IgD-negative memory B cell (primary cell): ENCODE results near the gene CNTN2. TPM values are rescaled to one million over a fixed set of nuclear protein-coding genes. Genes with fewer than 3 reads are reported as not detected.

Source experiments
- H3K27ac Mint-ChIP-seq, 3 donors: one replicate each; pipeline ENCODE4 v1.8.0; 2020 to 2022; ENCODE audit warnings: mild to moderate bottlenecking in 3 of 3, mixed read lengths in 3 of 3, moderate library complexity in 1 of 3
- H3K27me3 Mint-ChIP-seq: one replicate; pipeline ENCODE4 v1.8.0; 2021; ENCODE audit warnings: mixed read lengths
- H3K36me3 Mint-ChIP-seq: one replicate; pipeline ENCODE4 v1.8.0; 2020; ENCODE audit warnings: mild to moderate bottlenecking, mixed read lengths
- H3K4me1 Mint-ChIP-seq, 3 donors: one replicate each; pipeline ENCODE4 v1.8.0; 2020 to 2022; ENCODE audit warnings: mixed read lengths in 3 of 3, mild to moderate bottlenecking in 1 of 3
- H3K4me3 Mint-ChIP-seq, 4 donors: one replicate each; pipeline ENCODE4 v1.8.0; 2020 to 2022; ENCODE audit warnings: mild to moderate bottlenecking in 4 of 4, mixed read lengths in 4 of 4, moderate library complexity in 3 of 4
- H3K9me3 Mint-ChIP-seq, 3 donors: one replicate each; pipeline ENCODE4 v1.8.0; 2020 to 2021; ENCODE audit warnings: mixed read lengths in 3 of 3, mild to moderate bottlenecking in 1 of 3
- polyA plus RNA-seq: library from polyadenylated mRNA; unstranded; fragments of 300-500 nt; fragmentation: Illumina TruSeq; gene quantifications from one replicate; pipeline ENCODE4 v1.2.3, GENCODE V29; 2021

CNTN2 gene
- polyA plus RNA-seq, 1 donor from 2014 or later = not detected

GRCh38 chr1:205015241-205015640, 27.8 kb upstream of the CNTN2 start:
- Mint-ChIP-seq H3K4me1 (no peaks in the 10 kb centered on the region), H3K27me3 (peaks cover 8% of the 10 kb centered on the region), H3K36me3 (no peaks in the 10 kb centered on the region), H3K4me3 (no peak overlapping the region), H3K9me3 (no peaks in the 10 kb centered on the region), H3K27ac (no peak overlapping the region)

- no peak overlapping the region for H3K27ac Mint-ChIP-seq
- H3K36me3 Mint-ChIP-seq = no peaks in the 10 kb centered on the region
- H3K9me3 Mint-ChIP-seq = no peaks in the 10 kb centered on the region
- peaks cover 12% of the 10 kb centered on the region for H3K27me3 Mint-ChIP-seq
- H3K4me3 Mint-ChIP-seq = no peak overlapping the region
- H3K4me1 Mint-ChIP-seq = no peaks in the 10 kb centered on the region
Measured at GRCh38 chr1:205016075-205016474, 26.9 kb upstream of the CNTN2 start.

DNA sequence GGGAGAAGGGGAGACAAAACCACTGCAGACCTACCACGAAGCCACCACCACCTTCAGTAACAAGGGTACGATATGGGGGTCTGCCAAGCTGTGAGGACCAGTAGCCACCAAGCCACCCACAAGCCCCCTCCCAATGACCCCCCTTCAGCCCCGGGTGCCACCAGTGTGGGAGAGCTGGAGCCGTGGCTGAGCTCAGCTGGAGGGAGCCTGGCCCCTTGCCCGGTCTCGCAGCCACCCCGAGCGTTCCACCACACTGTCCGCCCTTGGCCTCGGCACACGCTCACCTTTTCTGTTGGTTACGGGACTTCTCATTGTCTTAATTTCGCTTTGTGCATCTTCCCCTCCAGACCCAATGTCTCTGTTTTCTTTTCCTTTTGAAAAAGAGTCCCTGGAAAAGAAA, 26.4 kb upstream of the CNTN2 start:
- Mint-ChIP-seq H3K36me3 (no peaks in the 10 kb centered on the region), H3K4me1 (no peaks in the 10 kb centered on the region), H3K27ac (no peak overlapping the region), H3K27me3 (peaks cover 12% of the 10 kb centered on the region), H3K4me3 (no peak overlapping the region), H3K9me3 (no peaks in the 10 kb centered on the region)

DNA sequence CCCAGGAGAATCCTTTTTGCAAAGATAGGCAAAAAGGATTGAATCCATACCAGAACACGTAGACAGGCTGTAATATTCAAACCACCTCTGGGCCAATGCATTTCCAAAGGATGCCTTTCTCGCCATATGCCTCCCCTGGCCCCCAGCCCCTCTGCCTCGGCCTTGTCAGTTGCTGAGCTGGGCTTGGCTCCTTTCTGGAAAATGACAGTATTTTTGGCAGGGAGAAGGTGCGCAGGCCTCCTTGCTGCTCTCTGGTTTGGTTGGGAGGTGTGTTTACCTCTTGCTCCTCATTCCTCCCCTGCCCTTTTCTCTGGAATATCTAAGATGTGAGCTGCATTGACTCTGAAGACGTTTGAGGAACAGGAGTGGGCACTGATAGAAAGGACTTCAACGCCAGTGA, 26.0 kb upstream of the CNTN2 start:
- Mint-ChIP-seq H3K9me3 (no peaks in the 10 kb centered on the region), H3K27ac (no peak overlapping the region), H3K4me1 (no peaks in the 10 kb centered on the region), H3K27me3 (peaks cover 12% of the 10 kb centered on the region), H3K4me3 (no peak overlapping the region), H3K36me3 (no peaks in the 10 kb centered on the region)

GRCh38 chr1:205017766-205018165, 25.2 kb upstream of the CNTN2 start:
- H3K27me3 Mint-ChIP-seq = peaks cover 9% of the 10 kb centered on the region
- H3K9me3 Mint-ChIP-seq = no peaks in the 10 kb centered on the region
- no peaks in the 10 kb centered on the region for H3K4me1 Mint-ChIP-seq
- no peaks in the 10 kb centered on the region for H3K36me3 Mint-ChIP-seq
- no peak overlapping the region for H3K4me3 Mint-ChIP-seq
- H3K27ac Mint-ChIP-seq = no peak overlapping the region

DNA sequence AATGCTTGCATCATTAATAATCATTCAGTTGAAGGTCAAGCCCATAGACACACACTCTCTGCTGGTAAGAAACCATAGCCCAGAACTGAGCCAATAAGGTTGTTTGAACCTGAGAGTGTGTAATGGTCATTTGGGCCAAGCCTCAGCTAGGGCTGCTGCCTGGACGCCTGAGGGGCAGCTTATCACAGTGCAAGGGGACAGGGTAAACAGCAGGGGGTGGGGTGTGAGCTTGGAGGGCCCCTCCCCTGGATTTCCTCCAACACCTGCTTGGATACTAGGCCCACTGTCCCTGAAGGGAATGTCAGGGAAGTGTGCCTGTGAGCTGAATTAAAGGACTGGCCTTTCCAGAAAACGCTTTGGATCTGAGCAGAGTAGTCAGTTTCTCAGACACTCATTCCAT, 24.6 kb upstream of the CNTN2 start:
- no peak overlapping the region for H3K27ac Mint-ChIP-seq
- no peaks in the 10 kb centered on the region for H3K36me3 Mint-ChIP-seq
- no peaks in the 10 kb centered on the region for H3K4me1 Mint-ChIP-seq
- H3K27me3 Mint-ChIP-seq = peaks cover 9% of the 10 kb centered on the region
- H3K4me3 Mint-ChIP-seq = no peak overlapping the region
- H3K9me3 Mint-ChIP-seq = no peaks in the 10 kb centered on the region

GRCh38 chr1:205020466-205020865, 22.5 kb upstream of the CNTN2 start:
- no peaks in the 10 kb centered on the region for H3K9me3 Mint-ChIP-seq
- H3K27me3 Mint-ChIP-seq = peaks cover 9% of the 10 kb centered on the region
- H3K4me1 Mint-ChIP-seq = peaks cover 0 to 1% (median 0%) of the 10 kb centered on the region in 3 donors
- no peak overlapping the region for H3K4me3 Mint-ChIP-seq
- no peaks in the 10 kb centered on the region for H3K36me3 Mint-ChIP-seq
- no peak overlapping the region for H3K27ac Mint-ChIP-seq

- H3K9me3 Mint-ChIP-seq = no peaks in the 10 kb centered on the region
- peaks cover 0 to 1% (median 0%) of the 10 kb centered on the region in 3 donors for H3K4me1 Mint-ChIP-seq
- no peak overlapping the region for H3K27ac Mint-ChIP-seq
- H3K36me3 Mint-ChIP-seq = no peaks in the 10 kb centered on the region
- H3K4me3 Mint-ChIP-seq = no peak overlapping the region
- peaks cover 13% of the 10 kb centered on the region for H3K27me3 Mint-ChIP-seq
Measured at GRCh38 chr1:205024679-205025078, 18.3 kb upstream of the CNTN2 start.

GRCh38 chr1:205025239-205025638, 17.8 kb upstream of the CNTN2 start:
- Mint-ChIP-seq H3K4me3 (no peak overlapping the region), H3K36me3 (no peaks in the 10 kb centered on the region), H3K27ac (no peak overlapping the region)

DNA sequence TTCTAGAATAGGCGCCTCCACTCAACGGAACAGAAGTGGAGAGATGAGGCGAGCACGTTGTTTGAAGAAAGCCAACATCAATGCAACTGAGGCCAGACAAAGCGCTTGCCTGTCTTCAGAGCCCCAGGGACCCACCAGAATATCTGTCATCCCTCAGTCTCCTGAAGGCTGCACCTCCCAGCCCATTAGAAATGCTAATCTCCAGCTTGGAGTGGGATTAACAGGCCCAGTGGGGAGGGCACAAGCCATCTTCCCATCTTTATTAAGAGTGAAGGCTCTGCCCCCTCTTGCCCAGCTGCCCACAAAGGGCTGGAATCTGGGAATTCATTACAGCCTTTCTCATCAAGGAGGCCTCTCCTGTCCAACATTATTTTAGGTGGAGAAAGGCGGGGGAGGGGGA, 16.8 kb upstream of the CNTN2 start:
- Mint-ChIP-seq H3K36me3 (no peaks in the 10 kb centered on the region), H3K4me3 (no peak overlapping the region), H3K4me1 (peaks cover 0 to 1% (median 0%) of the 10 kb centered on the region in 3 donors), H3K27me3 (peaks cover 10% of the 10 kb centered on the region), H3K27ac (no peak overlapping the region), H3K9me3 (no peaks in the 10 kb centered on the region)

More at GRCh38 chr1:205025239-205025638, 17.8 kb upstream of the CNTN2 start:
- Mint-ChIP-seq H3K4me1 (peaks cover 0 to 1% (median 0%) of the 10 kb centered on the region in 3 donors), H3K9me3 (no peaks in the 10 kb centered on the region), H3K27me3 (peaks cover 13% of the 10 kb centered on the region)

- Mint-ChIP-seq H3K27ac (no peak overlapping the region), H3K9me3 (no peaks in the 10 kb centered on the region), H3K27me3 (peaks cover 13% of the 10 kb centered on the region), H3K4me3 (no peak overlapping the region), H3K4me1 (peaks cover 0 to 1% (median 0%) of the 10 kb centered on the region in 3 donors), H3K36me3 (no peaks in the 10 kb centered on the region)
Measured at GRCh38 chr1:205028390-205028789, 14.6 kb upstream of the CNTN2 start.

GRCh38 chr1:205028924-205029323, 14.1 kb upstream of the CNTN2 start:
- Mint-ChIP-seq H3K4me1 (peaks cover 0 to 1% (median 0%) of the 10 kb centered on the region in 3 donors), H3K4me3 (no peak overlapping the region), H3K9me3 (no peaks in the 10 kb centered on the region), H3K27me3 (peaks cover 13% of the 10 kb centered on the region), H3K27ac (no peak overlapping the region), H3K36me3 (no peaks in the 10 kb centered on the region)

DNA sequence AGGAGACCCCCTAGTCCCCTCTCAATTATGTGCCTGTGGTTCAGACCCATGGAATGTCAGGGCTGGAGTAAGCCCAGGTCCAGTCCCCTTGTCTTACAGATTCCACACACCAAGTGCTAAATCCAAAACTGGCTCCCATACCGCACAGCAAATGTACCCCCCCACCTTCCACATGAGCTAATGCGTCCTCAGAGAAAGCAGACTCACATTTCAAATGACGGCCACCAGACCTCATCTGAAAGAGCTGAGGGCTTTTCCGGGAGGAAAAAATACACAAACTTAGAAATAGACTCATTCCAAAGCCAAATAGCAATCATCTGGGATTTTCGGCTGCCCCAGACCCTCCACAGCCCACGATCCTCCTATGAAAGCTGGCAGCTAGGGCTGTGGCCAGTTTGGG, 12.8 kb upstream of the CNTN2 start:
- no peak overlapping the region for H3K27ac Mint-ChIP-seq
- no peaks in the 10 kb centered on the region for H3K36me3 Mint-ChIP-seq
- H3K4me3 Mint-ChIP-seq = no peak overlapping the region

DNA sequence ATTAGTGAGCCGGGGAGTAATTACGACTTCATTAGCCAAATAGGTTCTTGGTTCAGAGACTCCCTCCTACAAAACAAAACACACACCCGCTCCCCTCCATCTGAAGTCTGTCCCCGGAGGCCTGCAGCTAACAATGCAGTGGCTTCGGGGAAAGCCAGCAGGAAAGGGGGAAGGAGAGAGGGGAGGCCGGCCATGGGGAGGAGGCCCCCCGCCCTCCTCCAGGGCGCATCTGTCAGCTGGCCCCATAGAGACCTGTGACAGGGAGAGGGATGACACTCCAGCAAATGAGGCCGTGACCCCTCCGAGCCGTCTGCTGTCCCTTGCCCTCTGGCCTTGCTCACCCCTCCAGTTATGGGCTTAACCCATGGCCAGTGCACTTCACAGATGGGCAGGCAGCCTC, 12.1 kb upstream of the CNTN2 start:
- peaks cover 2 to 7% (median 3%) of the 10 kb centered on the region in 3 donors for H3K9me3 Mint-ChIP-seq
- H3K4me3 Mint-ChIP-seq = no peak overlapping the region
- H3K4me1 Mint-ChIP-seq = no peaks in the 10 kb centered on the region
- H3K27ac Mint-ChIP-seq = no peak overlapping the region
- no peaks in the 10 kb centered on the region for H3K36me3 Mint-ChIP-seq
- H3K27me3 Mint-ChIP-seq = peaks cover 10% of the 10 kb centered on the region

More for the DNA sequence above, 12.8 kb upstream of the CNTN2 start:
- Mint-ChIP-seq H3K27me3 (peaks cover 13% of the 10 kb centered on the region), H3K9me3 (peaks cover 0 to 2% (median 0%) of the 10 kb centered on the region in 3 donors), H3K4me1 (peaks cover 0 to under 1% (median 0%) of the 10 kb centered on the region in 3 donors)

- no peak overlapping the region for H3K4me3 Mint-ChIP-seq
- H3K9me3 Mint-ChIP-seq = peaks cover 5 to 7% (median 5%) of the 10 kb centered on the region in 3 donors
- H3K27me3 Mint-ChIP-seq = peaks cover 16% of the 10 kb centered on the region
Measured at GRCh38 chr1:205032508-205032907, 10.5 kb upstream of the CNTN2 start.

DNA sequence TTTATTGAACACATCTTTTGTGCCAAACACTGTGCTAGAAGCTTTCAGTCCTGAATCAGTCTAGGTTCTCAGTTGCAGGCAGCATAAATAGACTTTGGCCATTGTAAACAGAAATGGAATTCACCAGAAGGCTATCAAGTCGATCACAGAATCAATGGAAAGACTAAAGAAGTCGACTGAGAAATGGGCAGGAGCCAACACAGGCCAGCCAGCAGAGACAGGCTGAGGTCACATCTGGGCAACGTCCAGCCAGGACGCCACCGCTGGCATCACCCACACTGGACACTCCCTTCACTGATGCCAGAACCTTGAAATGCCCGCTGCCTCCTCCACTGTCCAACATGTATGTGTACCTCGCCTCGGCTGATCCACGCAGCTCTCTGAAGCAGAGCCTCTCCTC, 5.5 kb upstream of the CNTN2 start:
- H3K36me3 Mint-ChIP-seq = no peaks in the 10 kb centered on the region
- H3K27me3 Mint-ChIP-seq = peaks cover 23% of the 10 kb centered on the region
- peaks cover 5 to 7% (median 6%) of the 10 kb centered on the region in 3 donors for H3K9me3 Mint-ChIP-seq
- no peaks in the 10 kb centered on the region for H3K4me1 Mint-ChIP-seq
- H3K4me3 Mint-ChIP-seq = no peak overlapping the region
- H3K27ac Mint-ChIP-seq = no peak overlapping the region

More at GRCh38 chr1:205032508-205032907, 10.5 kb upstream of the CNTN2 start:
- Mint-ChIP-seq H3K27ac (no peak overlapping the region), H3K36me3 (no peaks in the 10 kb centered on the region), H3K4me1 (no peaks in the 10 kb centered on the region)
